Heart left ventricle (tissue), 16 donors: Measurements from ENCODE around the gene MEOX2. TPM values are rescaled to one million over a fixed set of nuclear protein-coding genes. Genes with fewer than 3 reads are reported as not detected.
A peak's percentile ranks its signal among the peaks of the same experiment; 100 is the strongest.

Source experiments
- ATAC-seq, 4 donors: fragments of 200-7000 bp; cut with Tn5 transposase; one replicate each; pipeline ENCODE4 v1.9.1; 2020 to 2022; ENCODE audit warnings: moderate library complexity in 4 of 4, mild to moderate bottlenecking in 3 of 4, moderate number of reproducible peaks in 1 of 4
- DNase-seq, 5 donors: peaks; one replicate each; pipeline ENCODE4 v3.0.0-alpha.2; 2020
- H3K27ac ChIP-seq, 12 donors: fragments of 200-600 bp; sonication (generic) in 4 of 12; one replicate each; pipeline versions ENCODE4 v1.5.0 to v1.8.0; 2016 to 2022; ENCODE audit warnings: mild to moderate bottlenecking in 2 of 12
- H3K27me3 ChIP-seq, 9 donors: fragments of 200-600 bp; sonication (generic) in 2 of 9; one replicate each; pipeline versions ENCODE4 v1.5.1 to v1.8.0; 2016 to 2022; ENCODE audit warnings: mild to moderate bottlenecking in 3 of 9
- H3K36me3 ChIP-seq, 9 donors: fragments of 200-600 bp; sonication (generic) in 2 of 9; one replicate each; pipeline versions ENCODE4 v1.5.0 to v1.8.0; 2018 to 2022; ENCODE audit warnings: mild to moderate bottlenecking in 2 of 9
- H3K4me1 ChIP-seq, 12 donors: fragments of 200-600 bp; sonication (generic) in 4 of 12; one replicate each; pipeline versions ENCODE4 v1.5.0 to v1.8.0; 2016 to 2022; ENCODE audit warnings: mild to moderate bottlenecking in 3 of 12
- H3K4me3 ChIP-seq, 12 donors: fragments of 200-600 bp; sonication (generic) in 4 of 12; one replicate each; pipeline versions ENCODE4 v1.5.0 to v1.8.0; 2017 to 2022; ENCODE audit warnings: mild to moderate bottlenecking in 9 of 12, moderate library complexity in 4 of 12
- H3K9me3 ChIP-seq, 12 donors: fragments of 200-600 bp; sonication (generic) in 4 of 12; one replicate each; pipeline versions ENCODE4 v1.5.0 to v1.8.0; 2016 to 2022; ENCODE audit warnings: mild to moderate bottlenecking in 1 of 12
- POLR2A ChIP-seq, 2 donors: fragments of 450-650 bp; IDR thresholded peaks; one replicate each; pipeline ENCODE4 v1.6.1; 2017; ENCODE audit warnings: antibody characterized with exemption in 2 of 2, mild to moderate bottlenecking in 2 of 2, moderate library complexity in 2 of 2
- WGBS, 4 donors: extraction: QIAGEN DNeasy Blood & Tissue Kit in 2 of 4; methylation state at CpG; one replicate each; pipeline versions ENCODE4 v1.1.5 to v1.1.7; 2013 to 2018; 5-methylcytosine and 5-hydroxymethylcytosine counted together
- intact Hi-C, 10 donors: fragments of 100-400 bp; cut with DNase I; formaldehyde crosslinking; loops; one replicate each; pipeline versions ENCODE4 v1.11.1 to v1.14.2; 2022
- polyA plus RNA-seq, 2 donors: library from polyadenylated mRNA; stranded (reverse); fragments of 200-250 nt; gene quantifications; one replicate each; pipeline ENCODE4 v1.2.3, GENCODE V29; 2013
- total RNA-seq, 9 donors: library from RNA; depleted of rRNA in 2 of 9; stranded (reverse); fragments of >200 nt in 2 of 9; fragmentation: NEBNext Ultra II Directional in 3 of 9; extraction: Animal tissue kit (Norgen Biotek cat#: 25700) in 3 of 9; gene quantifications; one replicate each; pipeline versions ENCODE4 v1.1.0 to v1.2.4, GENCODE V29; 2016 to 2023
- TF ChIP-seq, protein P1 (sequence below), 12 donors: fragments of 200-600 bp; sonication (generic) in 4 of 12; IDR thresholded peaks; one replicate each; pipeline versions ENCODE4 v1.5.0 to v1.8.0; 2018 to 2022; ENCODE audit warnings: antibody characterized with exemption in 12 of 12, mild to moderate bottlenecking in 5 of 12
- donor health status: ischemic (EF 13 %, LVEDD 7.1; RV severe dilation, severe dysfunction).
- donor health status: healthy with polysubstance abuse.
- donor health status: DM: no; HTN: yes; CAD: no.
- donor health status: DM: no; HTN: no; CAD: no.
- donor health status: ischemic (EF 25% LVEDD 6.9; RV normal size, moderate dysfunction).
- donor health status: ischemic (EF 25% LVEDD 5.7; RV mildly dilated, moderate dysfunction).
- donor health status: healthy.
- donor health status: DM: yes; HTN: yes; CAD: no.
- donor health status: ischemic (EF 35%, LVEDD 5.7; RV mildly dilated, moderate dysfunction).
- donor health status: nonischemic (EF 11% LVEDD 7.7; RV severe dilation, severe dysfunction).
- donor health status: DM: yes; HTN: yes; CAD: no.
- donor health status: PGD.
- donor health status: ischemic (EF 29% LVEDD 5.4; RV normal size, mild dysfunction).
- donor health status: nonischemic (EF 23%, LVEDD 6.1; RV moderate dilation, normal function).

MEOX2 gene
- total and polyA plus RNA-seq, 11 donors: 5.0 to 17.1 (median 10.5) TPM

DNA sequence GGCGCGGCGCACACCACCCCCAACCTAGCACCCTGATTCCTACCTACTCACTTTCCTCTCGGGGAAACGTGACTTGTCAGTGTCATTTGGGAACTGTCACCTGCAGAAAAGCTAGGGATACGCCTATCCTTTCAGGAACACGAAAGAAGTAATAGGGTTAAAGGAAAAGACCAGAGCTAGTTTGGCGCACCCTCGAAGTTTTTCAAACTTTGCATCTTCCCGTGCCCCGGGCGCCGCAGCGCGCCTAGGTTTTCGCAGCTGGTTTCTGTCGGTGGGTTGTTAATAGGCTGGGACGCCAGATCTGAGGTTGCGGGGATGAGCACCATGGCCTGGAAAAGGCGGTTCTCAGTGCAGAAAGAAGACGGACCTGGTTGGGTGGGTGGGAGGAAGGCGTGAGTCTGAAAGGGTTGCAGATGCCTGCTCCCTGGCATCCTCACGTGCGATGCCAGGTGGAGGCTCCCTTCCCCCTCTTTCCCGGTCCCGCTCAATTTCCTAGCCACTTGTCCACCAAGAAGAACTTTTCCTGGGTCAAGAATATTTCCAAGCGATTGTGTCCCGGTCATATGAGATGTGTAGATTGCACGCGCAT, 568 bp upstream of the MEOX2 start:
- DNase-seq: peak; percentile 21 to 64 (median 24)
- WGBS, 4 donors: 1 to 3% (median 2%) methylated on average over 30 of the region's 30 CpGs
- ATAC-seq: peak in 2 of 4 donors; percentile 0 to 2
- Histone ChIP-seq H3K36me3 (no peaks in the 10 kb centered on the region), H3K27me3 (peaks cover 0 to 25% (median 0%) of the 10 kb centered on the region in 9 donors), H3K4me3 (peak overlapping the region; percentile 45 to 80 (median 72)), H3K4me1 (peaks cover 0 to 15% (median 0%) of the 10 kb centered on the region in 12 donors), H3K9me3 (no peaks in the 10 kb centered on the region), H3K27ac (peak overlapping the region; percentile 85 to 95 (median 90))
- intact Hi-C loops: loop anchor here (2.0 to 10.0 kb wide), 18 partner anchors 80 to 958 kb away; partner anchors contain the start of genes AGMO (in 2 of the 10), ANKMY2 (in 1 of the 10) and BZW2 (in 1 of the 10)
- TF ChIP-seq, protein P1, sequence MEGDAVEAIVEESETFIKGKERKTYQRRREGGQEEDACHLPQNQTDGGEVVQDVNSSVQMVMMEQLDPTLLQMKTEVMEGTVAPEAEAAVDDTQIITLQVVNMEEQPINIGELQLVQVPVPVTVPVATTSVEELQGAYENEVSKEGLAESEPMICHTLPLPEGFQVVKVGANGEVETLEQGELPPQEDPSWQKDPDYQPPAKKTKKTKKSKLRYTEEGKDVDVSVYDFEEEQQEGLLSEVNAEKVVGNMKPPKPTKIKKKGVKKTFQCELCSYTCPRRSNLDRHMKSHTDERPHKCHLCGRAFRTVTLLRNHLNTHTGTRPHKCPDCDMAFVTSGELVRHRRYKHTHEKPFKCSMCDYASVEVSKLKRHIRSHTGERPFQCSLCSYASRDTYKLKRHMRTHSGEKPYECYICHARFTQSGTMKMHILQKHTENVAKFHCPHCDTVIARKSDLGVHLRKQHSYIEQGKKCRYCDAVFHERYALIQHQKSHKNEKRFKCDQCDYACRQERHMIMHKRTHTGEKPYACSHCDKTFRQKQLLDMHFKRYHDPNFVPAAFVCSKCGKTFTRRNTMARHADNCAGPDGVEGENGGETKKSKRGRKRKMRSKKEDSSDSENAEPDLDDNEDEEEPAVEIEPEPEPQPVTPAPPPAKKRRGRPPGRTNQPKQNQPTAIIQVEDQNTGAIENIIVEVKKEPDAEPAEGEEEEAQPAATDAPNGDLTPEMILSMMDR (IDR thresholded peaks at IDR 0.05): no peak
- peak in 1 of 2 donors; percentile 1 for TF ChIP-seq POLR2A (IDR thresholded peaks at IDR 0.05)

DNA sequence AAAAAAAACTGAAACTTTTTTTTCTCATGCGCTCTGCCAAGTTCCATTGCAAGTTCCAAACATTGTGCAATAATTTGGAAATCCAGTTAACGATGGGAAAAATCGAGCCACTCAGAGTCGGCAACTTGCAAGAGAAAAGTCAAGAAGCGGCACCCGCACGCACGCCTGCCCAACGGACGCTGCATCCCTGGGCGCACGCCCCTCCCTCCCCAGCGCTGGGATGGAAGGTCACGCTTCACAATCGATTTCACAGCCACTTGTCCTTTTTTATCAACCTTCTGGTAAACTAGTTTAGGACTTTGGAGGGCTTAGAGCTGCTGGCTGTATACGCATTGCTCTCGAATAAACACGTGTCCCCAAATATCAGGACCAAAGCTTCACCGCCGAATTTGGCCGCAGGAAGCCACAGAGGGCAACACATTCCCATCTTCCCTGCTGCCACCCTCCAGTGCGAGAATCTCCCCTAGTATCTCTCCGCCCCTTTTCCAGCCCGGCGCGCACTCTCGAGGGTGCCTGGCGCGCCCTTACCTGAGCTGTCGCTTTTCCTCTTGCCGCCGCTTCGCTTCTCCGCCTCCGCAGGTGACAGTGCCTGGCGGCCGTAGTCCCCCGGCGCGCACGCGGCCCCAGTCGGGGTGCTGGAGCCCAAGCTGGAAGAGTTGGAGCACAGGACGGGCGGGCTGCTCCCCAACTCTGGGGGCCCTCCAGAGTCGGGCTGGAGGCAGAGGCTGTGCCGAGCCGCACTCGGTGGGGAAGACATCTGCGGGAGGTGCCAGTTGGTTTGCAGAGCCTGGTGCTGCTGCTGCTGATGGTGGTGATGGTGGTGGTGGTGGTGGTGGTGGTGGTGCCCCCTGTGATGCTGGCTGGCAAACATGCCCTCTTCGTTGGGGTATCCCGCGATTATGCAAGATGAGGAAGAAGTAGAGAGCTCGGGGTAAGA, 857 bp downstream of the MEOX2 start:
- intact Hi-C loops: loop anchor here (2.0 to 10.0 kb wide), 18 partner anchors 82 to 959 kb away; partner anchors contain the start of genes AGMO (in 2 of the 10), ANKMY2 (in 1 of the 10) and BZW2 (in 1 of the 10)
- Histone ChIP-seq H3K4me1 (peaks cover 0 to 15% (median 0%) of the 10 kb centered on the region in 12 donors), H3K4me3 (peak overlapping the region; percentile 45 to 80 (median 72)), H3K9me3 (no peaks in the 10 kb centered on the region), H3K36me3 (no peaks in the 10 kb centered on the region), H3K27me3 (peaks cover 0 to 25% (median 0%) of the 10 kb centered on the region in 9 donors), H3K27ac (peak overlapping the region; percentile 85 to 95 (median 90))
- ATAC-seq: peak in 3 of 4 donors; percentile 37 to 56 (median 50)
- 1 to 2% (median 1%) methylated on average over 34 to 54 of the region's 54 CpGs for WGBS, 4 donors
- DNase-seq: peak; percentile 52 to 82 (median 63)
- no peak for TF ChIP-seq POLR2A (IDR thresholded peaks at IDR 0.05)
- TF ChIP-seq, protein P1 (IDR thresholded peaks at IDR 0.05): no peak

GRCh38 chr7:15684871-15685270, 1.6 kb downstream of the MEOX2 start:
- Histone ChIP-seq H3K27me3 (peaks cover 0 to 25% (median 0%) of the 10 kb centered on the region in 9 donors), H3K4me3 (peak overlapping the region; percentile 45 to 80 (median 72)), H3K27ac (peak overlapping the region; percentile 85 to 95 (median 90)), H3K4me1 (peaks cover 0 to 15% (median 0%) of the 10 kb centered on the region in 12 donors), H3K9me3 (no peaks in the 10 kb centered on the region), H3K36me3 (no peaks in the 10 kb centered on the region)
- TF ChIP-seq, protein P1 (IDR thresholded peaks at IDR 0.05): peak in 6 of 12 donors; percentile 0 to 39 (median 20)
- TF ChIP-seq POLR2A (IDR thresholded peaks at IDR 0.05): no peak
- 8 to 17% (median 13%) methylated on average over 9 of the region's 9 CpGs for WGBS, 4 donors
- ATAC-seq (peak in 3 of 4 donors; percentile 32 to 54 (median 33)), DNase-seq (peak; percentile 41 to 54 (median 48))
- intact Hi-C loops: loop anchor here (2.0 to 10.0 kb wide), 13 partner anchors 82 to 960 kb away; partner anchors contain the start of genes AGMO (in 2 of the 10), ANKMY2 (in 1 of the 10) and BZW2 (in 1 of the 10)
